Measurements from ENCODE around the gene DOCK9. TPM values are rescaled to one million over a fixed set of nuclear protein-coding genes. Genes with fewer than 3 reads are reported as not detected.

The DOCK9 gene
- total RNA-seq, 1 experiment from 2014 or later = 4.5 TPM

DNA sequence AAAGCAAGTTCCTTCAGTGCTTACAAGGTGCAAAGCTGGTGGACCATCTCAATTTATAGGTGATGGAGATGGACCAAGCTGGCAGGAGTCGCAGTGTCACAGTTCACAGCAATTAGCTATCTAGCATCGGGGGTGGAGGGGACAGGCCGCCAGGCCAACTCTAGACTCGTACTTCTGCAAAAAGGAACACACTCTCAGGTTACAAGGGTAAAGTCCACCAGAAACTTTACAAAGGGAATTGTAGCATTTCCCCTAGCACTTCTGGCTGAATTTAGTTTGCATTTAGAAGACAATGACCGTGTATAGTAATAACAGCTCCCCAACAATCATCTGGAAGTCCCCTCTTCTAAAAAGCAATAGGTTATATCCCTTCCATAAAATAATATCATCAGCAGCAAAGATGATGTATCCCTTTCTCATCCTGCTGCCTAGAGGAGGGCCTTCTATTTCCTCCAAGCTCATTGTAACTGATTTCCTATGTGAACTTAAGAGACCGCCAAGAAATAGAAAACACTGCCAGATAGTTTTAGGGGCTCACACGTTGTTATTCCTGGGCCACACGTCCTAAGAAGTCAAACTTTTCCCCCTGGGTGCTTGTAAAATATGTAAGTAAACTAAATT is 8.5 kb upstream of the DOCK9 start:
- no peak for TF ChIP-seq EZH2 (IDR thresholded peaks at IDR 0.05; ENCODE audit: borderline replicate concordance, low read depth, low read length, poor library complexity, severe bottlenecking)
- TF ChIP-seq, protein P1, sequence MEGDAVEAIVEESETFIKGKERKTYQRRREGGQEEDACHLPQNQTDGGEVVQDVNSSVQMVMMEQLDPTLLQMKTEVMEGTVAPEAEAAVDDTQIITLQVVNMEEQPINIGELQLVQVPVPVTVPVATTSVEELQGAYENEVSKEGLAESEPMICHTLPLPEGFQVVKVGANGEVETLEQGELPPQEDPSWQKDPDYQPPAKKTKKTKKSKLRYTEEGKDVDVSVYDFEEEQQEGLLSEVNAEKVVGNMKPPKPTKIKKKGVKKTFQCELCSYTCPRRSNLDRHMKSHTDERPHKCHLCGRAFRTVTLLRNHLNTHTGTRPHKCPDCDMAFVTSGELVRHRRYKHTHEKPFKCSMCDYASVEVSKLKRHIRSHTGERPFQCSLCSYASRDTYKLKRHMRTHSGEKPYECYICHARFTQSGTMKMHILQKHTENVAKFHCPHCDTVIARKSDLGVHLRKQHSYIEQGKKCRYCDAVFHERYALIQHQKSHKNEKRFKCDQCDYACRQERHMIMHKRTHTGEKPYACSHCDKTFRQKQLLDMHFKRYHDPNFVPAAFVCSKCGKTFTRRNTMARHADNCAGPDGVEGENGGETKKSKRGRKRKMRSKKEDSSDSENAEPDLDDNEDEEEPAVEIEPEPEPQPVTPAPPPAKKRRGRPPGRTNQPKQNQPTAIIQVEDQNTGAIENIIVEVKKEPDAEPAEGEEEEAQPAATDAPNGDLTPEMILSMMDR (conservative IDR thresholded peaks at IDR 0.05; ENCODE audit: low read depth, low read length) = no peak
- no peaks in the 10 kb centered on the region for H3K27me3 ChIP-seq (replicated peaks; ENCODE audit: insufficient read depth, low read depth, low read length, poor library complexity)
- POLR2A ChIA-PET (ENCODE audit: low non-redundant PET) = no interaction called here
- H3K9me3 ChIP-seq (ENCODE audit: low read depth, low read length, poor library complexity, severe bottlenecking) = no peaks in the 10 kb centered on the region
- no peak overlapping the region for H3K27ac ChIP-seq (ENCODE audit: low read depth, low read length, poor library complexity, severe bottlenecking)
- H3K4me1 ChIP-seq (ENCODE audit: insufficient read depth, low read length, poor library complexity, severe bottlenecking) = no peaks in the 10 kb centered on the region
- no TSS peak for BruUV-seq (replicated peaks)
- intact Hi-C loops (cut with micrococcal nuclease; ENCODE audit: unreplicated experiment) = no loop called here
- no peak overlapping the region for H3K4me3 ChIP-seq (ENCODE audit: low read depth, low read length, poor library complexity, severe bottlenecking)
- CTCF ChIA-PET = no interaction called here
- no peaks in the 10 kb centered on the region for H3K36me3 ChIP-seq (ENCODE audit: insufficient read depth, low read length, poor library complexity, severe bottlenecking)
- no peak for DNase-seq (ENCODE audit: low spot score)

DNA sequence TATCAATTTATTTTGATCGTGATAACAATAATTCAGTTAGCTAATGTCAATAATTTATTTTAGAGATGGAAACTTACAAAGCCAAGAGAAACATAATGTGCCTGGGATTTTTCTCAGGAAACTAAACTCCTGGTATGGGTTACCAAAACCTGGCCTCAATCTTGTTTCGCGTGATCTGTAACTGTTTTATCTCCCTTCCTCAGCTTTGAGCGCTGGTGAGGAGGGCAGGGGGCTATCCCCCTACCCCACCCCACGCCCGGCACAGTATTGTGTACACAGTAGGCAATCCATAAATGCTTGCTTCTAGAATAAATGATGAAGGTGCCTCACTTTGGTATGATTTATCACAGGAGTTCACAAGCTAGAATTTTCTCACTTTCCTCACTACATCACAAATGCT is 7.7 kb upstream of the DOCK9 start:
- H3K27ac ChIP-seq (ENCODE audit: low read depth, low read length, poor library complexity, severe bottlenecking) = no peak overlapping the region
- ChIA-PET CTCF (no interaction called here), POLR2A (ENCODE audit: low non-redundant PET) (no interaction called here)
- no peaks in the 10 kb centered on the region for H3K27me3 ChIP-seq (replicated peaks; ENCODE audit: insufficient read depth, low read depth, low read length, poor library complexity)
- H3K4me3 ChIP-seq (ENCODE audit: low read depth, low read length, poor library complexity, severe bottlenecking) = no peak overlapping the region
- TF ChIP-seq, protein P1 (conservative IDR thresholded peaks at IDR 0.05; ENCODE audit: low read depth, low read length) = no peak
- no peak for TF ChIP-seq EZH2 (IDR thresholded peaks at IDR 0.05; ENCODE audit: borderline replicate concordance, low read depth, low read length, poor library complexity, severe bottlenecking)
- no TSS peak for BruUV-seq (replicated peaks)
- H3K4me1 ChIP-seq (ENCODE audit: insufficient read depth, low read length, poor library complexity, severe bottlenecking) = no peaks in the 10 kb centered on the region
- intact Hi-C loops (cut with micrococcal nuclease; ENCODE audit: unreplicated experiment) = no loop called here
- no peaks in the 10 kb centered on the region for H3K9me3 ChIP-seq (ENCODE audit: low read depth, low read length, poor library complexity, severe bottlenecking)
- no peaks in the 10 kb centered on the region for H3K36me3 ChIP-seq (ENCODE audit: insufficient read depth, low read length, poor library complexity, severe bottlenecking)
- DNase-seq (ENCODE audit: low spot score) = no peak

DNA sequence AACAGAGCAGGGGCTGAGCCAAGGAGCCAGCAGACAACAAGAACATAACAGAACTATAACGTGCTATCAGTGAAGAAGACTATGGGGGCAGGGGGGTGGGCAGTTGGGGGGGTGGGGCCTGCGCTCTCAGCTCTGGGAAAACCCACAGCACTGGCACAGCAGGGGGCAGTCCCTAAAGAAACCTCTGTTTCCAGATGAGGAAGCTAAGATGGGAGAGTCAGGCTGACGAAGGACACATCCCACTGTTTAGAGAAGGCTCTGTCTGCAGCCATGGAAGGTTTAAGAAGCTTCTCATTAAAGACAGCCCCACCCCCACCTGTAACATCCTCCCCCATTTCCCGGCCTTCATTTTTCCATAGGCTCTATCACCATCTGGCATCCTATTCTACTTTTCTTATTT is 7.1 kb upstream of the DOCK9 start:
- H3K9me3 ChIP-seq (ENCODE audit: low read depth, low read length, poor library complexity, severe bottlenecking) = no peaks in the 10 kb centered on the region
- no peak for DNase-seq (ENCODE audit: low spot score)
- TF ChIP-seq, protein P1 (conservative IDR thresholded peaks at IDR 0.05; ENCODE audit: low read depth, low read length) = no peak
- TF ChIP-seq EZH2 (IDR thresholded peaks at IDR 0.05; ENCODE audit: borderline replicate concordance, low read depth, low read length, poor library complexity, severe bottlenecking) = no peak
- no peaks in the 10 kb centered on the region for H3K36me3 ChIP-seq (ENCODE audit: insufficient read depth, low read length, poor library complexity, severe bottlenecking)
- POLR2A ChIA-PET (ENCODE audit: low non-redundant PET) = no interaction called here
- H3K27me3 ChIP-seq (replicated peaks; ENCODE audit: insufficient read depth, low read depth, low read length, poor library complexity) = no peaks in the 10 kb centered on the region
- H3K4me3 ChIP-seq (ENCODE audit: low read depth, low read length, poor library complexity, severe bottlenecking) = no peak overlapping the region
- CTCF ChIA-PET = no interaction called here
- intact Hi-C loops (cut with micrococcal nuclease; ENCODE audit: unreplicated experiment) = no loop called here
- no peak overlapping the region for H3K27ac ChIP-seq (ENCODE audit: low read depth, low read length, poor library complexity, severe bottlenecking)
- BruUV-seq (replicated peaks) = no TSS peak
- H3K4me1 ChIP-seq (ENCODE audit: insufficient read depth, low read length, poor library complexity, severe bottlenecking) = no peaks in the 10 kb centered on the region

All from A673 (cell line).